Fibroblast of pulmonary artery (primary cell): ENCODE results near the gene ATP6V0B.

ENCODE experiments used
- DNase-seq: peaks from one replicate; pipeline ENCODE4 v3.0.0-alpha.2; 2010; ENCODE audit warnings: low read depth
- H3K4me3 ChIP-seq: replicated peaks from 2 replicates; pipeline ENCODE4 v1.5.1; 2011; ENCODE audit warnings: low read depth, mild to moderate bottlenecking, control low read depth, low read length, moderate library complexity
- CTCF ChIP-seq: IDR thresholded peaks from 2 replicates; pipeline ENCODE4 v1.5.1; 2011; ENCODE audit warnings: mild to moderate bottlenecking, control low read depth, low read length, inconsistent platforms; ENCODE audit errors: missing control alignments

The ATP6V0B gene

GRCh38 chr1:44021156-44021555, 46.4 kb downstream of the ATP6V0B start:
- TF ChIP-seq CTCF: no peak
- no peak for DNase-seq
- no peak overlapping the region for H3K4me3 ChIP-seq

GRCh38 chr1:44021581-44022321, 47.0 kb downstream of the ATP6V0B start:
- DNase-seq: no peak
- TF ChIP-seq CTCF: no peak
- no peak overlapping the region for H3K4me3 ChIP-seq

DNA sequence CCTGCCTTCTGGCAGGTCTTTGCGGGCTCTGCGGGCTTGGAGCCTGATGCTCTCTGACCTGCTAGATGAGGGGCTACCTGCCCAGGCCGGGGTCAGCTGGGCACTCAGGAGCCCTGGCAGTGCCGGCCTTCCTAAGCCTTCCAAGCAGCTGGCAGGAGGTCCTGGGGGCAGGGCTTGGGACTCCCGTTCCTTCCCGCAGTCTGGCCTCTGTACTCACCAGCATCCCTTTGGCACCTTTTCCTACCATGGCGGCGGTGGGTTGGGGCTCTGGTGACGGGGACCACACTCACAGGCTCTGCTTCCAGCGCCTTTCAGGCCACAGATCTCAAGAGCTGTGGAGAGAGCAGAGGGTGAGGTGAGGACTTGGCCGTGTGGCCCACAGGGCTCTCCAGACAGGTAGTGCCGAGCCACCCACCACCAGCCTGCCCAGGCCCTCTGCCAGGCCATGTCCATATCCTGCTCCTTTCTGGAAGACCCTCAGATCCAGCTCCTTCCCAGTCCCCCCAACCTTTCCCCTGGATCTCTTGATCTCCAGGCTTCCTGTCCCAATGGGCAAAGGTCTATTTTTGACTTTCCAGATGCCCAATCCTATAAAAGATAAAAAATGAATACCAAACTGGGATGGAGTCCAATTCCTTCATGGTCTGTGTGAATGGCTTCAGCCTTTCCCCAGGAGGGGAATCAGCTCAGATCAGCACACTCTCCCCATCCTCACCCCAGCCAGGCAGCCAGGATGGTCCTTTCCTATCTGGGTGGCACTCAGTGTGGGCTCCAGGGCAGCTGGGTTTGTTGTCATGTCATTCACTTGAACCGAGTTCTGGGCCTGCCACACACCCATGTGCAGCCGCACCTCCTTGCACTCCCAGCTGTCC, 49.5 kb downstream of the ATP6V0B start:
- H3K4me3 ChIP-seq: no peak overlapping the region
- no peak for TF ChIP-seq CTCF
- DNase-seq: no peak

DNA sequence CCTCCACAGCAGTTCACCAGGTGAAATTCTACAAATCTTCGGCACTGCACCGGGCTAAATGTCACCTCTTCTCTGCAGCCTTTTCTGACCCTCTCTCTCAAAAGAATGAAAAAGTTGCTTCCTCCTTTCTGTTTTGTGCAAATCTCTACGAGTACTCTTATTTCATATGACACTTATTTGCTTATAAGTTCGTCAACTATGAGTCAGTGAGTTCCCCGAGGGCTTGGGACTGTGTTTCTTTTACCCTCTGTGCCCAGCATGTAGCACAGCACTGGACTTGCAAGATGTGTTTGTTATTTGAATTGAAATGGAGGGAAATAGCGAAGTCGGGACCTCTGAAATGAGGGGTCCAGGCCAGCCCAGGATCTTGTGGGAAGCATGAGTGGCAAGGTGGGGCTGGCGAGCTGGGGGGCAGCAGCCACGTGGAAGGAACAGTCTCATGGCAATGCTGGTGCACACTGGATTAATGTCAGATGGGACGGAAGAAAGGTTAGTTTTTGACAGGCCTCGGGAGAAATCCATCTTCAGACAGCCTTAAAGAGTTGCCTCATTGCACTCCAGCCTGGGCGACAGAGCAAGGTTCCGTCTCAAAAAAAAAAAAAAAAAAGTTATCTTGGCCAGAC, 50.3 kb downstream of the ATP6V0B start:
- no peak overlapping the region for H3K4me3 ChIP-seq
- TF ChIP-seq CTCF: no peak
- DNase-seq: no peak

GRCh38 chr1:44025816-44026215, 51.1 kb downstream of the ATP6V0B start:
- no peak for TF ChIP-seq CTCF
- H3K4me3 ChIP-seq: no peak overlapping the region
- no peak for DNase-seq

DNA sequence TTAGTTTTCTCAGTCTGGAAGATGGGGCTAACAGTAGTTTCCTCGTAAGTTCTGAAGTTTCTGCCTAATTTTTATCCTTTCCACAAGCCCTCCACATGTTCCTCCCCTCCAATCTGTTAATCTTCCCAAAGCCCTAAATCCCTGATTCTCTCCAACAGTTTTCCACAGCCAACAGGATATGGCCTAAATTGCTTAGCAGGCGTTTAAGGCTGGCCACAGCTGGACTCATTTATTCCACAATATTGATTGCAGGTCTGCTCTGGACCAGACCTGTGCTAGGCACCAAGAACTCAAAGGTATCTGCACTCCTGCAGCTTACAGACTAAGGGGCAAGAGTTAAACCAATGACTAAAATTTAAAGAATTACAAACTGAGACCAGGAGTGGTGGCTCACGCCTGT, 52.6 kb downstream of the ATP6V0B start:
- no peak for DNase-seq
- H3K4me3 ChIP-seq: no peak overlapping the region
- TF ChIP-seq CTCF: no peak
